ENCODE measurements around the gene SAC3D1.

DNA sequence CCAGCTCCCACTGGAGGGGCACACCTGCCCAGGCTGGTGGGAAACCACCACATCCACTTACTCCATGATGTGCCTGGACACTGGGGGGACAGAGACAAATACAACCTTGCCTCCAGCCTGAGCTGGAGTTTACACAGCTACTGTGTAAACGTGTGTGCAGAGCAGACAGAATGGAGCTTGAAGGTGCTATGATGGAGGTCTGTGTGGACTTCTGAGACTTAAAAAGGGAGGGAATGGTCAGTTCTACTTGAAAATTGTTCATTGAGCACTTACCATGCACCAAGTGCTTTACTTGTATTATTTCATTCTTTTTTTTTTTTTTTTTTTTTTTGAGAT, 31.6 kb downstream of the SAC3D1 start:
- TF ChIP-seq, protein P1, sequence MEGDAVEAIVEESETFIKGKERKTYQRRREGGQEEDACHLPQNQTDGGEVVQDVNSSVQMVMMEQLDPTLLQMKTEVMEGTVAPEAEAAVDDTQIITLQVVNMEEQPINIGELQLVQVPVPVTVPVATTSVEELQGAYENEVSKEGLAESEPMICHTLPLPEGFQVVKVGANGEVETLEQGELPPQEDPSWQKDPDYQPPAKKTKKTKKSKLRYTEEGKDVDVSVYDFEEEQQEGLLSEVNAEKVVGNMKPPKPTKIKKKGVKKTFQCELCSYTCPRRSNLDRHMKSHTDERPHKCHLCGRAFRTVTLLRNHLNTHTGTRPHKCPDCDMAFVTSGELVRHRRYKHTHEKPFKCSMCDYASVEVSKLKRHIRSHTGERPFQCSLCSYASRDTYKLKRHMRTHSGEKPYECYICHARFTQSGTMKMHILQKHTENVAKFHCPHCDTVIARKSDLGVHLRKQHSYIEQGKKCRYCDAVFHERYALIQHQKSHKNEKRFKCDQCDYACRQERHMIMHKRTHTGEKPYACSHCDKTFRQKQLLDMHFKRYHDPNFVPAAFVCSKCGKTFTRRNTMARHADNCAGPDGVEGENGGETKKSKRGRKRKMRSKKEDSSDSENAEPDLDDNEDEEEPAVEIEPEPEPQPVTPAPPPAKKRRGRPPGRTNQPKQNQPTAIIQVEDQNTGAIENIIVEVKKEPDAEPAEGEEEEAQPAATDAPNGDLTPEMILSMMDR (IDR thresholded peaks at IDR 0.05): no peak
- TF ChIP-seq POLR2A (IDR thresholded peaks at IDR 0.05): no peak
